GM12873 (cell line): Measurements from ENCODE around the gene ALB.

ENCODE experiments used
- TF ChIP-seq, protein P1 (sequence below): IDR thresholded peaks from 2 replicates; pipeline ENCODE4 v1.5.1; 2012; ENCODE audit warnings: low read depth, mild to moderate bottlenecking, moderate library complexity, low read length, control low read depth; ENCODE audit not compliant: insufficient read depth; ENCODE audit errors: missing control alignments

Gene ALB

DNA sequence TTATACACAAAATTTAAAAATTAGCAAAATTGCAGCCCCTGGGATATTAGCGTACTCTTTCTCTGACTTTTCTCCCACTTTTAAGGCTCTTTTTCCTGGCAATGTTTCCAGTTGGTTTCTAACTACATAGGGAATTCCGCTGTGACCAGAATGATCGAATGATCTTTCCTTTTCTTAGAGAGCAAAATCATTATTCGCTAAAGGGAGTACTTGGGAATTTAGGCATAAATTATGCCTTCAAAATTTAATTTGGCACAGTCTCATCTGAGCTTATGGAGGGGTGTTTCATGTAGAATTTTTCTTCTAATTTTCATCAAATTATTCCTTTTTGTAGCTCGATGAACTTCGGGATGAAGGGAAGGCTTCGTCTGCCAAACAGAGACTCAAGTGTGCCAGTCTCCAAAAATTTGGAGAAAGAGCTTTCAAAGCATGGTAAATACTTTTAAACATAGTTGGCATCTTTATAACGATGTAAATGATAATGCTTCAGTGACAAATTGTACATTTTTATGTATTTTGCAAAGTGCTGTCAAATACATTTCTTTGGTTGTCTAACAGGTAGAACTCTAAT is 6.0 kb downstream of the ALB start:
- TF ChIP-seq, protein P1, sequence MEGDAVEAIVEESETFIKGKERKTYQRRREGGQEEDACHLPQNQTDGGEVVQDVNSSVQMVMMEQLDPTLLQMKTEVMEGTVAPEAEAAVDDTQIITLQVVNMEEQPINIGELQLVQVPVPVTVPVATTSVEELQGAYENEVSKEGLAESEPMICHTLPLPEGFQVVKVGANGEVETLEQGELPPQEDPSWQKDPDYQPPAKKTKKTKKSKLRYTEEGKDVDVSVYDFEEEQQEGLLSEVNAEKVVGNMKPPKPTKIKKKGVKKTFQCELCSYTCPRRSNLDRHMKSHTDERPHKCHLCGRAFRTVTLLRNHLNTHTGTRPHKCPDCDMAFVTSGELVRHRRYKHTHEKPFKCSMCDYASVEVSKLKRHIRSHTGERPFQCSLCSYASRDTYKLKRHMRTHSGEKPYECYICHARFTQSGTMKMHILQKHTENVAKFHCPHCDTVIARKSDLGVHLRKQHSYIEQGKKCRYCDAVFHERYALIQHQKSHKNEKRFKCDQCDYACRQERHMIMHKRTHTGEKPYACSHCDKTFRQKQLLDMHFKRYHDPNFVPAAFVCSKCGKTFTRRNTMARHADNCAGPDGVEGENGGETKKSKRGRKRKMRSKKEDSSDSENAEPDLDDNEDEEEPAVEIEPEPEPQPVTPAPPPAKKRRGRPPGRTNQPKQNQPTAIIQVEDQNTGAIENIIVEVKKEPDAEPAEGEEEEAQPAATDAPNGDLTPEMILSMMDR, result no peak

DNA sequence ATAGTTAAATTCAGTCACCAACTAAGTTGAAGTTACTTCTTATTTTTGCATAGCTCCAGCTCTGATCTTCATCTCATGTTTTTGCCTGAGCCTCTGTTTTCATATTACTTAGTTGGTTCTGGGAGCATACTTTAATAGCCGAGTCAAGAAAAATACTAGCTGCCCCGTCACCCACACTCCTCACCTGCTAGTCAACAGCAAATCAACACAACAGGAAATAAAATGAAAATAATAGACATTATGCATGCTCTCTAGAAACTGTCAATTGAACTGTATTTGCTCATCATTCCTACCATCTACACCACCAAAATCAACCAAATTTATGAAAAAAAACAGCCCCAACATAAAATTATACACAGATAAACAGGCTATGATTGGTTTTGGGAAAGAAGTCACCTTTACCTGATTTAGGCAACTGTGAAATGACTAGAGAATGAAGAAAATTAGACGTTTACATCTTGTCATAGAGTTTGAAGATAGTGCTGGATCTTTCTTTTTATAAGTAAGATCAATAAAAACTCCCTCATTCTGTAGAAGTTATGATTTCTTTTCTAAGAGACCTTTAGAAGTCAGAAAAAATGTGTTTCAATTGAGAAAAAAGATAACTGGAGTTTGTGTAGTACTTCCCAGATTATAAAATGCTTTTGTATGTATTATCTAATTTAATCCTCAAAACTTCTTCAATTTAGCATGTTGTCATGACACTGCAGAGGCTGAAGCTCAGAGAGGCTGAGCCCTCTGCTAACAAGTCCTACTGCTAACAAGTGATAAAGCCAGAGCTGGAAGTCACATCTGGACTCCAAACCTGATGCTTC is 7.0 kb downstream of the ALB start:
- TF ChIP-seq, protein P1, result no peak

DNA sequence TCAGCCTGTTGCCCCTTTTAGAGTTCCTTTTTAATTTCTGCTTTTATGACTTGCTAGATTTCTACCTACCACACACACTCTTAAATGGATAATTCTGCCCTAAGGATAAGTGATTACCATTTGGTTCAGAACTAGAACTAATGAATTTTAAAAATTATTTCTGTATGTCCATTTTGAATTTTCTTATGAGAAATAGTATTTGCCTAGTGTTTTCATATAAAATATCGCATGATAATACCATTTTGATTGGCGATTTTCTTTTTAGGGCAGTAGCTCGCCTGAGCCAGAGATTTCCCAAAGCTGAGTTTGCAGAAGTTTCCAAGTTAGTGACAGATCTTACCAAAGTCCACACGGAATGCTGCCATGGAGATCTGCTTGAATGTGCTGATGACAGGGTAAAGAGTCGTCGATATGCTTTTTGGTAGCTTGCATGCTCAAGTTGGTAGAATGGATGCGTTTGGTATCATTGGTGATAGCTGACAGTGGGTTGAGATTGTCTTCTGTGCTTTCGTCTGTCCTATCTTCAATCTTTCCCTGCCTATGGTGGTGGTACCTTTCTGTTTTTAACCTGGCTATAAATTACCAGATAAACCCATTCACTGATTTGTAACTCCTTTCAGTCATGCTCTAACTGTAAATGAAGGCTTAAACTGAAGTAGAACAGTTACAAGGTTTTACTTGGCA is 7.8 kb downstream of the ALB start:
- TF ChIP-seq, protein P1, result no peak

DNA sequence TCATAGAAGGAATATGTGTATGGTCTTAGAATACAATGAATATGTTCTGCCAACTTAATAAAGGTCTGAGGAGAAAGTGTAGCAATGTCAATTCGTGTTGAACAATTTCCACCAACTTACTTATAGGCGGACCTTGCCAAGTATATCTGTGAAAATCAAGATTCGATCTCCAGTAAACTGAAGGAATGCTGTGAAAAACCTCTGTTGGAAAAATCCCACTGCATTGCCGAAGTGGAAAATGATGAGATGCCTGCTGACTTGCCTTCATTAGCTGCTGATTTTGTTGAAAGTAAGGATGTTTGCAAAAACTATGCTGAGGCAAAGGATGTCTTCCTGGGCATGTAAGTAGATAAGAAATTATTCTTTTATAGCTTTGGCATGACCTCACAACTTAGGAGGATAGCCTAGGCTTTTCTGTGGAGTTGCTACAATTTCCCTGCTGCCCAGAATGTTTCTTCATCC is 9.2 kb downstream of the ALB start:
- TF ChIP-seq, protein P1, result no peak

DNA sequence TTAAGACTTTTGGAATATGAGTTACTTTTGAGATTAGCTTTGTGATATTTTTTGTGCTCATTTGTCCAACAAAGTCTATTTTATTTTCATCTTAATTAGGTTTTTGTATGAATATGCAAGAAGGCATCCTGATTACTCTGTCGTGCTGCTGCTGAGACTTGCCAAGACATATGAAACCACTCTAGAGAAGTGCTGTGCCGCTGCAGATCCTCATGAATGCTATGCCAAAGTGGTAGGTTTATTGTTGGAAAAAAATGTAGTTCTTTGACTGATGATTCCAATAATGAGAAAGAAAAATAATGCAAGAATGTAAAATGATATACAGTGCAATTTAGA is 10.8 kb downstream of the ALB start:
- TF ChIP-seq, protein P1, result no peak

DNA sequence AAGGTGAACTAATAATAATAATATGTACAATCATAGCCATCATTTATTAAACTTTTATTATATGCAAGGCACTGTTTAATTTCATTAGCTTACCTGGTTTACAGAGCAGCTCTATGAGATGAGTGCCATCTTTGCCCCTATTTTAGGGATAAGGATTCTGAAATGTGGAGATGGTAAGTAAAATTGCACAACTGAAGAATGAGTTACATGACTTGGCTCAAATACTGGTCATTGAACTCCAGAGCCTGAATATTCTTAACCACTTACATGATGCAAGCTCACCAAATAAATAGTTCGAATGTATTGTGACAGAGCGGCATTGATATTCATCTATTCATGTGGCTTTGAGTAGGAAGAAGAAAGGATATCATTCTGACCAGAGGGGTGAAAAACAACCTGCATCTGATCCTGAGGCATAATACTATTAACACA is 11.7 kb downstream of the ALB start:
- TF ChIP-seq, protein P1, result no peak

DNA sequence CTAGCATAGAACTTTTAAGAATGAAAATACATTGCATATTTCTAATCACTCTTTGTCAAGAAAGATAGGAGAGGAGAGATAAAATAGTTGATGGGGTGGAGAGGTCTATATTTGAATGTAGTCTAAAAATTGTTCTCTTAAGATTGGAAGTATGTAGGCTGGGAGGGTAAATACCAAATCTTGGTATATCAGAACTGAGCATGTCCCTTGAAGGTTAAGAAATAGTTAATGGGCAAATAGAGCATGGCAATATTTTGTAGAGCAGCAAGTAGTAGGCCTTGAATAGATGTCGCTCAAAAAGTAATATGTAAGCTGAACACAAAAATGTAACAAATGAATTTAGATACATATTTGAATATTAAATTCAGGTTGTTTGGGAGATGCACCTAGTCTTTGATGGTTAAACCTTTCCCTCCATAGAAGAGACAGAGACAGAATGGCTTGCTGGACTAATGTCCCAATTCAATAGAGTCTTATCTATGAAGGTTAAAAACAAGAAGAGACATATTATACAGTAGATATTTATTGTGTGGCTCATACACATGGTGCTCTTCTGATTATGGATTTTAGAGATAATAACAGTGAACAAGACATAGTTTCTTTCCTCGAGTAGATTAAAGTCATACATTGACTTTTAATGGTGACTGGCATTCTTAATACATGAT is 12.5 kb downstream of the ALB start:
- TF ChIP-seq, protein P1, result no peak
